Type B pancreatic cell (in vitro differentiated cells): ENCODE data around the gene KPNA5. TPM values are rescaled to one million over a fixed set of nuclear protein-coding genes. Genes with fewer than 3 reads are reported as not detected.
"Not testable (repeated sequence)": the region's sequence is repeated elsewhere in the genome, so short reads cannot be mapped to it uniquely, and the experiment has no call there.

Experiments
- DNase-seq: peaks from one replicate; pipeline ENCODE4 v3.0.0; 2021; ENCODE audit warnings: mixed read lengths; ENCODE audit not compliant: unreplicated experiment; ENCODE audit errors: extremely low spot score
- H3K27ac Mint-ChIP-seq: 2 replicates; pipeline ENCODE4 v1.8.0; 2021; ENCODE audit warnings: mild to moderate bottlenecking, mixed read lengths
- H3K27me3 Mint-ChIP-seq: 2 replicates; pipeline ENCODE4 v1.8.0; 2021; ENCODE audit warnings: mixed read lengths
- H3K36me3 Mint-ChIP-seq: 2 replicates; pipeline ENCODE4 v1.8.0; 2021; ENCODE audit warnings: mixed read lengths
- H3K4me1 Mint-ChIP-seq: one replicate; pipeline ENCODE4 v1.8.0; 2021; ENCODE audit warnings: mixed read lengths; ENCODE audit not compliant: unreplicated experiment
- H3K4me3 Mint-ChIP-seq: 2 replicates; pipeline ENCODE4 v1.8.0; 2021; ENCODE audit warnings: mild to moderate bottlenecking, mixed read lengths
- H3K9me3 Mint-ChIP-seq: 2 replicates; pipeline ENCODE4 v1.8.0; 2021; ENCODE audit warnings: mixed read lengths
- total RNA-seq: library from RNA; stranded (reverse); gene quantifications from 2 replicates; pipeline ENCODE4 v1.2.1, GENCODE V29; 2021; ENCODE audit warnings: low replicate concordance
- TF ChIP-seq, protein P1 (sequence below): fragments of 200-600 bp; sonication (generic); conservative IDR thresholded peaks from 2 replicates; pipeline ENCODE4 v1.5.0; 2021; ENCODE audit warnings: antibody characterized with exemption, mild to moderate bottlenecking

The KPNA5 gene
- total RNA-seq, 1 donor from 2014 or later = 12.6 TPM

DNA sequence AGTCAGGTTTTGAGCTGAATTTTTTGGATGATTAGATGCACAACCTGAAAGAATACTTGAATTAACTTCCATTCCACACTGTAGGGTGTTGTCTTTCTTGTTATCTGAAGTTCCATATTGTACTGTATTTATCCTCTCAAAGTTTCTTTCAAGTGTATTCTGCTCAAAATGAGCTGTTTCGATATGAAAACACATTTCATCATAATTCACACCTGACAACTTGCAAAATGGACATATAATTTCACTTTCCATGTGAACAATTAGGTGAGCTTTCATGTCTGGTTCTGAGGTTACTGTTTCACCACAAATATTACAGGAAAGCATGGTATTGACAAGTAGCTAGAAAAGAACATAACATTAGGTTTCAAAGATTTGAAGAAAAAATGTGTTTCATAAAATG, 14.1 kb upstream of the KPNA5 start:
- H3K27me3 Mint-ChIP-seq = peaks cover under 1% of the 10 kb centered on the region

DNA sequence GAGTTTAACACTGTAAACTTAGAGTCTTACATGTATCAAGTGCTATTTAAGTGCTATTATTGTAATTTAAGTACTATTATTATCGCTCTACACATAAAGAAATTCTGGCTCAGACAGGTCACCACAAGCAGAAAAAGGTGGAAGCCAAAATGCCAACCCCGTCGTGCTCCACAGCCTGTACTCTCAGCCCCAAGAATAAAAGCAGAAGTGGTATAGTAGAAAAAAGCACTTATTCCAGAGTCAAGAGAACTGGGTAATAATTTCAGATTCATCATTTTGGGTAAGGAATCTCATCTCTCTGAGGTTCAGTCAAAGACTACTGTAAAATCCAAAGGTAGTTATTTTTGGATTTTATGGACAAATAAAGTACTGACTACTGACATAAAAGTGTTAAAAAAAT, 13.4 kb upstream of the KPNA5 start:
- Mint-ChIP-seq H3K27me3 (peaks cover 8% of the 10 kb centered on the region), H3K9me3 (no peaks in the 10 kb centered on the region), H3K4me3 (peak overlapping the region; percentile 99), H3K27ac (peak overlapping the region; percentile 96), H3K4me1 (peaks cover 12% of the 10 kb centered on the region), H3K36me3 (peaks cover 5% of the 10 kb centered on the region)
- TF ChIP-seq, protein P1, sequence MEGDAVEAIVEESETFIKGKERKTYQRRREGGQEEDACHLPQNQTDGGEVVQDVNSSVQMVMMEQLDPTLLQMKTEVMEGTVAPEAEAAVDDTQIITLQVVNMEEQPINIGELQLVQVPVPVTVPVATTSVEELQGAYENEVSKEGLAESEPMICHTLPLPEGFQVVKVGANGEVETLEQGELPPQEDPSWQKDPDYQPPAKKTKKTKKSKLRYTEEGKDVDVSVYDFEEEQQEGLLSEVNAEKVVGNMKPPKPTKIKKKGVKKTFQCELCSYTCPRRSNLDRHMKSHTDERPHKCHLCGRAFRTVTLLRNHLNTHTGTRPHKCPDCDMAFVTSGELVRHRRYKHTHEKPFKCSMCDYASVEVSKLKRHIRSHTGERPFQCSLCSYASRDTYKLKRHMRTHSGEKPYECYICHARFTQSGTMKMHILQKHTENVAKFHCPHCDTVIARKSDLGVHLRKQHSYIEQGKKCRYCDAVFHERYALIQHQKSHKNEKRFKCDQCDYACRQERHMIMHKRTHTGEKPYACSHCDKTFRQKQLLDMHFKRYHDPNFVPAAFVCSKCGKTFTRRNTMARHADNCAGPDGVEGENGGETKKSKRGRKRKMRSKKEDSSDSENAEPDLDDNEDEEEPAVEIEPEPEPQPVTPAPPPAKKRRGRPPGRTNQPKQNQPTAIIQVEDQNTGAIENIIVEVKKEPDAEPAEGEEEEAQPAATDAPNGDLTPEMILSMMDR = no peak
- DNase-seq = no peak

More for the DNA sequence above, 14.1 kb upstream of the KPNA5 start:
- TF ChIP-seq, protein P1 = no peak
- H3K36me3 Mint-ChIP-seq = peaks cover 5% of the 10 kb centered on the region
- DNase-seq = no peak
- no peak overlapping the region for H3K27ac Mint-ChIP-seq
- H3K4me3 Mint-ChIP-seq = peak overlapping the region; percentile 67
- H3K4me1 Mint-ChIP-seq = peaks cover 12% of the 10 kb centered on the region
- no peaks in the 10 kb centered on the region for H3K9me3 Mint-ChIP-seq

DNA sequence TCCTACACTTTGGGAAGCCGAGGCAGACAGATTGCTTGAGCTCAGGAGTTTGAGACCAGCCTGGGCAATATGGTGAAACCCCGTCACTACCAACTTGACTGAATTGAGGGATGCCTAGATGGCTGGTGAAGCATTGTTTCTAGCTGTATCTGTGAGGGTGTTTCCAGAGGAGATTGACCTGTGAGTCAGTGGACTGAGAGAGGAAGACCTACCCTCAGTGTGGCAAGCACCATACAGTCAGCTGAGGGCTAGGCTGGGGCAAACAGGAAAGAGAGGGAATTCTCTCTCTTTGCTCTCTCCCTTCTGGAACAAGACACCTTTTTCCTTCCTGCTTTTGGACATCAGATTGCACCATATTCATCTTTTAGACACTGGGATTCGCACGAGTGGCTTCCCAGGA, 8.7 kb upstream of the KPNA5 start:
- no peaks in the 10 kb centered on the region for H3K4me1 Mint-ChIP-seq
- TF ChIP-seq, protein P1 = no peak
- H3K36me3 Mint-ChIP-seq = no peaks in the 10 kb centered on the region
- peaks cover 11% of the 10 kb centered on the region for H3K27me3 Mint-ChIP-seq
- no peak overlapping the region for H3K4me3 Mint-ChIP-seq
- H3K9me3 Mint-ChIP-seq = no peaks in the 10 kb centered on the region
- no peak for DNase-seq
- H3K27ac Mint-ChIP-seq = no peak overlapping the region

DNA sequence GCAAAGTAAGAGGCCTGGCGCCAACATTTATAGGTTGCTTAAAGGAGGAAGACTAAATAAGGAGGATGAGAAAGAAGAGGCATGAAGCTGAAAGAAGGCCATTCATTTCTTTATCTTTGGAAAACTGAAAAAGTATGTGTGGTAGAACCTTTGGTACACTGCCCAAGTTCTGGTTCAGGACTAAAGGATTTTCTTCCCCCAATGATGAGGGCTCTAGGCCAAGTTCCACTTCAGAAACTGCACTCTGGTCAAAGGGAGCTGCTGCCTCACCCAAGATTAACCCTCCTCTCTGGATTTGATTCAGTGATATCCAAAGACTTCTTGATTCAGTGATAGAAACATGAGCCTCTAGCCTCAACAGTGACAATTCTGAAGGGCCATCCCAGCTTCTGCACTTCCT, 5.0 kb upstream of the KPNA5 start:
- Mint-ChIP-seq H3K36me3 (no peaks in the 10 kb centered on the region), H3K27ac (no peak overlapping the region), H3K9me3 (no peaks in the 10 kb centered on the region), H3K4me1 (no peaks in the 10 kb centered on the region), H3K4me3 (no peak overlapping the region), H3K27me3 (peaks cover 11% of the 10 kb centered on the region)
- no peak for DNase-seq
- TF ChIP-seq, protein P1 = no peak

DNA sequence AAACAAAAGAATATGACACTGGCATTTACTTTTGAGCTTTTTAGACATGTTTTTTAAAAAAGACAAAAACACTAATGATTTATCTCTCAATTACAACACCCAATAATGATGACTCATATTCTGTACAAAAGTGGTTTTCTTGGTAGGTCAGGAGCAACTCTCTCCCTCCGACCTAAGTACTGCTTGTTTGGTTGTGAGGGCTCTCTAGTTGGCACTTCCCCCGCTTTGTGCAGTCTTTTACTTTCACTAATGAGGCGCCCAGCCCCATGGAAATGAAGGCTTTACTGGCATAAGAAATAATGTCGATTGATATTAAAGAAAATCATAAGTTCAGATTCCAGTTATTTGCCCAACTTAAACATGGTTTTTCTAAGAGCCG, 1.3 kb downstream of the KPNA5 start:
- no peaks in the 10 kb centered on the region for H3K27me3 Mint-ChIP-seq
- H3K27ac Mint-ChIP-seq = peak overlapping the region; percentile 97
- TF ChIP-seq, protein P1 = no peak
- H3K4me1 Mint-ChIP-seq = peaks cover 28% of the 10 kb centered on the region
- no peaks in the 10 kb centered on the region for H3K9me3 Mint-ChIP-seq
- peaks cover 20% of the 10 kb centered on the region for H3K36me3 Mint-ChIP-seq
- H3K4me3 Mint-ChIP-seq = peak overlapping the region; percentile 99
- no peak for DNase-seq

DNA sequence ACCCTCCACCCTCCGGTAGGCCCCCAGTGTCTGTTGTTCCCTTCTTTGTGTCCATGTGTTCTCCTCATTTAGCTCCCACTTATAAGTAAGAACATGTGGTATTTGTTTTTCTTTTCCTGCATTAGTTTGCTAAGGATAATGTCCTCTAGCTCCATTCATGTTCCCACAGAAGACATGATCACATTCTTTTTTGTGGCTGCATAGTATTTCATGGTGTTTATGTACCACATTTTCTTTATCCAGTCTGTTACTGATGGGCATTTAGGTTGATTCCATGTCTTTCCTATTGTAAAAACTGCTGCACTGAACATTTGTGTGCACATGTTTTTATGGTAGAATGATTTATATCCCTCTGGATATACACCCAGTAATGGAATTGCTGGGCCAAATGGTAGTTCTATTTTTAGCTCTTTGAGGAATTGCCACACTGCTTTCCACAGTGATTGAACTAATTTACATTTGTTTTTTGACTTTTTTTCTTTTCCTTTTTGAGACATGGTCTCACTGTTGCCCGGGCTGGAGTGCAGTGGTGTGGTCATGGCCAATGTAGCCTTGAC, 4.5 kb downstream of the KPNA5 start:
- H3K9me3 Mint-ChIP-seq = no peaks in the 10 kb centered on the region
- no peaks in the 10 kb centered on the region for H3K27me3 Mint-ChIP-seq
- no peak for DNase-seq
- no peak overlapping the region for H3K27ac Mint-ChIP-seq
- no peak overlapping the region for H3K4me3 Mint-ChIP-seq
- H3K36me3 Mint-ChIP-seq = peaks cover 24% of the 10 kb centered on the region
- TF ChIP-seq, protein P1 = no peak
- peaks cover 44% of the 10 kb centered on the region for H3K4me1 Mint-ChIP-seq

DNA sequence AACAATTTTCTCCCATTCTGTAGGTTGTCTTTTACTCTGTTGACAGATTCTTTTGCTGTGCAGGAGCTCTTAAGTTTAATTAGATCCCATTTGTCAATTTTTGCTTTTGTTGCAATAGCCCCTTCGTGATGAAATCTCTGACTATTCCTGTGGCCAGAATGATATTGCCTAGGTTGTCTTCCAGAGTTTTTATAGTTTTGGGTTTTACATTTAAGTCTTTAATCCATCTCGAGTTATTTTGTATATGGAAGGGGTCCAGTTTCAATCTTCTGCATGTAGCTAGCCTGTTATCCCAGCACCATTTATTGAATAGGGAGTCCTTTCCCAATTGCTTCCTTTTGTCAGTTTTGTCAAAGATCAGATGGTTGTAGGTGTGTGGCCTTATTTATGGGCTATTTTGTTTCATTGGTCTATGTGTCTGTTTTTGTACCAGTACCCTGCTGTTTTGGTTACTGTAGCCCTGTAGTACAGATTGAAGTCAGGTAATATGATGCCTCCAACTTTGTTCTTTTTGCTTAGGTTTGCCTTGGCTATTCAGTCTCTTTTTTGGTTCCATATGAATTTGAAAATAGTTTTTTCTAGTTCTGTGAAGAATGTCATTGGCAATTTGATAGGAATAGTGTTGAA, 5.6 kb downstream of the KPNA5 start:
- peak overlapping the region; percentile 19 for H3K27ac Mint-ChIP-seq
- peaks cover 44% of the 10 kb centered on the region for H3K4me1 Mint-ChIP-seq
- not testable (repeated sequence) for DNase-seq, H3K27me3 Mint-ChIP-seq, H3K9me3 Mint-ChIP-seq
- peak overlapping the region; percentile 32 for H3K4me3 Mint-ChIP-seq
- H3K36me3 Mint-ChIP-seq = peaks cover 27% of the 10 kb centered on the region
